Esophagus squamous epithelium (tissue), 4 donors: ENCODE results near the gene NUP50.

Experiments used
- POLR2A ChIP-seq, 4 donors: fragments of 450-650 bp; IDR thresholded peaks; one replicate each; pipeline ENCODE4 v1.6.1; 2017; ENCODE audit warnings: antibody characterized with exemption in 4 of 4, mild to moderate bottlenecking in 4 of 4, moderate library complexity in 3 of 4
- TF ChIP-seq, protein P1 (sequence below), 6 experiments: fragments of 450-650 bp in 4 of 6; fragments of 200-600 bp in 2 of 6; sonication (generic) in 2 of 6; IDR thresholded peaks; one replicate each; pipeline ENCODE4 v1.5.1; 2016 to 2019; ENCODE audit warnings: antibody characterized with exemption in 6 of 6, mild to moderate bottlenecking in 4 of 6, moderate library complexity in 4 of 6

DNA sequence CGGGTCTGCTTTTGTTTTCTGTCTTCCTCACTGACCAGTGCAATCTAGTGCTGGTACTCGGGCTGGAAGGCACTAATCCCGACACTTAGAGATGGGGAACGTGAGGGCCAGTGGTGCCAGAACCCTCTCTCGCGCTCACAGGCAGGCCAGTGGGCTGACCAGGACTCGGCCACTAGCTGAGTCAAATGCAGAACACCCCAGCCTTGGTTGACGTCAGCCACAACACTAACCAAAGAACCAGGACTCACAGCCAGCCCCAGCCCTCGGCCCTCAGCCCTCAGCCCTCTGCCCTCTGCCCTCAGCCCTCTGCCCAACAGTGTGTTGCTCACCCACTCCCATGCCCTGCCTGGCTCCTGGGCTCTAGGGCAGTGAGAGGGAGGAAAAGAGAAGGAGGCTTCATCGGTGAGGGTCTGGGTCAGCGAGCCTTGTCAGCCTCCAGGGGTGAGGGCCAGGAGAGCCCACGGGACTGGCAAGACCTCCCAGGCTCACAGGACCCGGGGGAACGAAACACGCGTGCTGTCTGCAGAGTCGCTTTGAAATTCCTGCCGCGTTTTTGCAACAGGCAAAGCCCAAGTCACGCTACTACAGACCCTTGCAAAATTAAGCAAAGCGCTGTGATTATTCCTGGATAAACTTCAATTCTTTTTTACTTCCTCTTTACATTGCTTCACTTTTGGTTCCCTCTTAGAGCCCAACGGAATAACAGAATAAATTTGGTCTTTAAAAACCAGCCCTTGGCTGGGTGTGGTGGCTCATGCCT lies 49.4 kb downstream of the NUP50 start:
- TF ChIP-seq, protein P1, sequence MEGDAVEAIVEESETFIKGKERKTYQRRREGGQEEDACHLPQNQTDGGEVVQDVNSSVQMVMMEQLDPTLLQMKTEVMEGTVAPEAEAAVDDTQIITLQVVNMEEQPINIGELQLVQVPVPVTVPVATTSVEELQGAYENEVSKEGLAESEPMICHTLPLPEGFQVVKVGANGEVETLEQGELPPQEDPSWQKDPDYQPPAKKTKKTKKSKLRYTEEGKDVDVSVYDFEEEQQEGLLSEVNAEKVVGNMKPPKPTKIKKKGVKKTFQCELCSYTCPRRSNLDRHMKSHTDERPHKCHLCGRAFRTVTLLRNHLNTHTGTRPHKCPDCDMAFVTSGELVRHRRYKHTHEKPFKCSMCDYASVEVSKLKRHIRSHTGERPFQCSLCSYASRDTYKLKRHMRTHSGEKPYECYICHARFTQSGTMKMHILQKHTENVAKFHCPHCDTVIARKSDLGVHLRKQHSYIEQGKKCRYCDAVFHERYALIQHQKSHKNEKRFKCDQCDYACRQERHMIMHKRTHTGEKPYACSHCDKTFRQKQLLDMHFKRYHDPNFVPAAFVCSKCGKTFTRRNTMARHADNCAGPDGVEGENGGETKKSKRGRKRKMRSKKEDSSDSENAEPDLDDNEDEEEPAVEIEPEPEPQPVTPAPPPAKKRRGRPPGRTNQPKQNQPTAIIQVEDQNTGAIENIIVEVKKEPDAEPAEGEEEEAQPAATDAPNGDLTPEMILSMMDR (IDR thresholded peaks at IDR 0.05) = no peak
- TF ChIP-seq POLR2A (IDR thresholded peaks at IDR 0.05) = no peak
